ENCODE results near the gene IGF2BP2. TPM values are rescaled to one million over a fixed set of nuclear protein-coding genes. Genes with fewer than 3 reads are reported as not detected.
"Not testable (repeated sequence)": the region's sequence is repeated elsewhere in the genome, so short reads cannot be mapped to it uniquely, and the experiment has no call there.

The IGF2BP2 gene
- total RNA-seq, 1 donor from 2014 or later: 17.9 TPM

DNA sequence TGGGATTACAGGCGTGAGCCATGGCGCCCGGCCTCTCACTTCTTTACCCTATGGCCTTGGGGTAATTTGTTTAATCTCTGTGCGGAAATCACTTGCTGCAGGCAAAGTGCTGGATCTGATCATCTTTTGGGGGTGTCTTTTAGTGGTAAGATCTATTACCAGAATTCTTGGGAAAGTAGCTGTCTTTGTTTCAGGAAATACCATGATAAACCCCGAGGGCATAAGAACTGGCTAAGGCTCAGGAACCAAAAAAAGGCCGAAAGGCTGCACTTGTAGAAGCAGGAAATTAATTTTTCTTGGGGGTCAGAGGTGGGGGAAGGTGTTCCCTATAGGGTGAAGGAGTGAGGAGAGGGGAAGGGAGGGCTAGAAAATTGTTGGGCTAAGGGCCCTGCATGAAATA, 22.7 kb upstream of the IGF2BP2 start:
- Histone ChIP-seq H3K9me3 (replicated peaks) (no peaks in the 10 kb centered on the region), H3K27me3 (ENCODE audit: low read depth) (peaks cover 17% of the 10 kb centered on the region), H3K4me3 (no peak overlapping the region), H3K4me1 (no peaks in the 10 kb centered on the region), H3K36me3 (no peaks in the 10 kb centered on the region), H3K27ac (replicated peaks) (no peak overlapping the region)
- intact Hi-C loops (cut with micrococcal nuclease): no loop called here
- DNase-seq: no peak
- TF ChIP-seq, protein P1, sequence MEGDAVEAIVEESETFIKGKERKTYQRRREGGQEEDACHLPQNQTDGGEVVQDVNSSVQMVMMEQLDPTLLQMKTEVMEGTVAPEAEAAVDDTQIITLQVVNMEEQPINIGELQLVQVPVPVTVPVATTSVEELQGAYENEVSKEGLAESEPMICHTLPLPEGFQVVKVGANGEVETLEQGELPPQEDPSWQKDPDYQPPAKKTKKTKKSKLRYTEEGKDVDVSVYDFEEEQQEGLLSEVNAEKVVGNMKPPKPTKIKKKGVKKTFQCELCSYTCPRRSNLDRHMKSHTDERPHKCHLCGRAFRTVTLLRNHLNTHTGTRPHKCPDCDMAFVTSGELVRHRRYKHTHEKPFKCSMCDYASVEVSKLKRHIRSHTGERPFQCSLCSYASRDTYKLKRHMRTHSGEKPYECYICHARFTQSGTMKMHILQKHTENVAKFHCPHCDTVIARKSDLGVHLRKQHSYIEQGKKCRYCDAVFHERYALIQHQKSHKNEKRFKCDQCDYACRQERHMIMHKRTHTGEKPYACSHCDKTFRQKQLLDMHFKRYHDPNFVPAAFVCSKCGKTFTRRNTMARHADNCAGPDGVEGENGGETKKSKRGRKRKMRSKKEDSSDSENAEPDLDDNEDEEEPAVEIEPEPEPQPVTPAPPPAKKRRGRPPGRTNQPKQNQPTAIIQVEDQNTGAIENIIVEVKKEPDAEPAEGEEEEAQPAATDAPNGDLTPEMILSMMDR (IDR thresholded peaks at IDR 0.05; ENCODE audit: borderline replicate concordance): no peak

DNA sequence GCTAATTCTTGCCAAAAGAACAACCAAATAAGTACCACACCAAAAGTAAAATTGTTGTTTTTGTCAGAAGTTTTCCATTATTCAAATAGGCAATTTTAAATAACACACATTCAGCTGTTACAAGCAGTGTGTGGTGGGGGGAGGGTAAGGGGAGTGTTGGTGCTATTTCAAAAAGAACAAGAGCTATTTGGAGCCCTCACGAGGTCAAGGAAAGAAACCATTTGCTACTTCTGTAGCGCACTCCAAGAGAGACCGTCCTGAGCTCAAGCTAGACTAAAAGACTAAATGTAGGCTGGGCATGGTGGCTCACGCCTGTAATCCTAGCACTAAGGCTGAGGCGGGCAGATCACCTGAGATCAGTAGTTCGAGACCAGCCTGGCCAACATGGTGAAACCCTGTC, 21.2 kb upstream of the IGF2BP2 start:
- intact Hi-C loops (cut with micrococcal nuclease): no loop called here

GRCh38 chr3:185844051-185844450, 19.2 kb upstream of the IGF2BP2 start:
- Histone ChIP-seq H3K27me3 (ENCODE audit: low read depth) (peaks cover 14% of the 10 kb centered on the region), H3K36me3 (no peaks in the 10 kb centered on the region), H3K4me3 (no peak overlapping the region), H3K27ac (replicated peaks) (no peak overlapping the region), H3K4me1 (no peaks in the 10 kb centered on the region), H3K9me3 (replicated peaks) (no peaks in the 10 kb centered on the region)
- DNase-seq: no peak
- intact Hi-C loops (cut with micrococcal nuclease): no loop called here
- TF ChIP-seq, protein P1 (IDR thresholded peaks at IDR 0.05; ENCODE audit: borderline replicate concordance): no peak

More for the DNA sequence above, 21.2 kb upstream of the IGF2BP2 start:
- peaks cover 17% of the 10 kb centered on the region for H3K27me3 ChIP-seq (ENCODE audit: low read depth)
- no peaks in the 10 kb centered on the region for H3K36me3 ChIP-seq
- no peak overlapping the region for H3K27ac ChIP-seq (replicated peaks)
- H3K4me1 ChIP-seq: no peaks in the 10 kb centered on the region
- no peak for DNase-seq
- TF ChIP-seq, protein P1 (IDR thresholded peaks at IDR 0.05; ENCODE audit: borderline replicate concordance): no peak
- no peak overlapping the region for H3K4me3 ChIP-seq
- H3K9me3 ChIP-seq (replicated peaks): no peaks in the 10 kb centered on the region

GRCh38 chr3:185843635-185844034, 18.8 kb upstream of the IGF2BP2 start:
- DNase-seq: no peak
- H3K27me3 ChIP-seq (ENCODE audit: low read depth): peaks cover 10% of the 10 kb centered on the region
- H3K4me3 ChIP-seq: no peak overlapping the region
- intact Hi-C loops (cut with micrococcal nuclease): no loop called here
- TF ChIP-seq, protein P1 (IDR thresholded peaks at IDR 0.05; ENCODE audit: borderline replicate concordance): no peak
- no peaks in the 10 kb centered on the region for H3K9me3 ChIP-seq (replicated peaks)
- H3K27ac ChIP-seq (replicated peaks): no peak overlapping the region
- no peaks in the 10 kb centered on the region for H3K4me1 ChIP-seq
- no peaks in the 10 kb centered on the region for H3K36me3 ChIP-seq

DNA sequence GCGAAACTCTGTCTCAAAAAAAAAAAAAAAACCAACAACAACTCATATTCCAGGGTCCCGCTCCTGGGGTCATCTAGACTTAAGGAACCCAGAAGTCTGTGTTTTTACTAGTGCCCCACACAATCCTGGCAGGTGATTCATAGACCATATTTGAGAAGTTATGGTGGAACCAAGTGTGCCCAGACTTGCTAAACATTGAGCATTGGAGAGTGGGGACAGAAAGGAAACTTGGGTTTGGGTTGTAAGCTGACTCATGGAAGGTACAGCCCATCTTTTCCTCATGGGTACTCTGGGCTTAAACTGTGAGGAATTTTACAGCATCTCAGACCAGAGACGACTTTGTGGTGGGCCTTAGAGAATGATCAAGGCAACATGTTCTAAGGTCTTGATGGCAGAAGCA, 18.3 kb upstream of the IGF2BP2 start:
- TF ChIP-seq, protein P1 (IDR thresholded peaks at IDR 0.05; ENCODE audit: borderline replicate concordance): no peak
- H3K27me3 ChIP-seq (ENCODE audit: low read depth): peaks cover 6% of the 10 kb centered on the region
- intact Hi-C loops (cut with micrococcal nuclease): no loop called here
- H3K36me3 ChIP-seq: no peaks in the 10 kb centered on the region
- no peaks in the 10 kb centered on the region for H3K9me3 ChIP-seq (replicated peaks)
- no peak for DNase-seq
- no peaks in the 10 kb centered on the region for H3K4me1 ChIP-seq
- H3K4me3 ChIP-seq: no peak overlapping the region
- H3K27ac ChIP-seq (replicated peaks): no peak overlapping the region

GRCh38 chr3:185842241-185842640, 17.4 kb upstream of the IGF2BP2 start:
- intact Hi-C loops (cut with micrococcal nuclease): no loop called here
- no peak overlapping the region for H3K27ac ChIP-seq (replicated peaks)
- H3K27me3 ChIP-seq (ENCODE audit: low read depth): no peaks in the 10 kb centered on the region

GRCh38 chr3:185838417-185838989, 13.7 kb upstream of the IGF2BP2 start:
- H3K4me3 ChIP-seq; H3K9me3 ChIP-seq (replicated peaks); H3K27ac ChIP-seq (replicated peaks); H3K27me3 ChIP-seq (ENCODE audit: low read depth); H3K4me1 ChIP-seq; H3K36me3 ChIP-seq; DNase-seq; intact Hi-C loops (cut with micrococcal nuclease): not testable (repeated sequence)

More at GRCh38 chr3:185842241-185842640, 17.4 kb upstream of the IGF2BP2 start:
- DNase-seq: no peak
- H3K4me3 ChIP-seq: no peak overlapping the region
- no peaks in the 10 kb centered on the region for H3K36me3 ChIP-seq
- H3K4me1 ChIP-seq: peaks cover 4% of the 10 kb centered on the region
- TF ChIP-seq, protein P1 (IDR thresholded peaks at IDR 0.05; ENCODE audit: borderline replicate concordance): no peak
- no peaks in the 10 kb centered on the region for H3K9me3 ChIP-seq (replicated peaks)
